HG03575 (cell line): ENCODE results near the gene CHEK2.
"Not testable (repeated sequence)": the region's sequence is repeated elsewhere in the genome, so short reads cannot be mapped to it uniquely, and the experiment has no call there.

Experiments
- ATAC-seq: cut with Tn5 transposase; IDR thresholded peaks from one replicate; pipeline ENCODE4 v1.9.1; 2021; ENCODE audit not compliant: unreplicated experiment, insufficient number of reproducible peaks, low FRiP score; ENCODE audit errors: extremely low read depth

Gene CHEK2

DNA sequence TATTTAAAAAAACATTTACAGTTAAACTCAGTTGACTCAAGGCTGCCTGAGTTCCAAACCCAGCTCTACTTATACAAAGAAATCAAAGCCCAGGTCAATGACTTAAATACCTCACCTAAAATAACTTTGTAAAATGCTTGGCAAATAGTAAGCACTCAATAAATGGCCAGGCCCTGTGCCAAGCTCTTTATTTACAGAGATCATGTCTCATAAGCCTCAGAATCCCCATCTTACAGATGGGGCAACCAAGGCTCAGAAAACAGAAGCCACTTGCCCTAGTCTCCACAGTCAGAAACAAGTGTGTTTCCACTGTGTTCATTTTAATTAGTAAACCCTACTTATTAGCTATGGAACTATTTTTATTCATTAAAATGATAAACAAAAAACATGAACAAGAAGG is 31.5 kb downstream of the CHEK2 start:
- no peak for ATAC-seq

DNA sequence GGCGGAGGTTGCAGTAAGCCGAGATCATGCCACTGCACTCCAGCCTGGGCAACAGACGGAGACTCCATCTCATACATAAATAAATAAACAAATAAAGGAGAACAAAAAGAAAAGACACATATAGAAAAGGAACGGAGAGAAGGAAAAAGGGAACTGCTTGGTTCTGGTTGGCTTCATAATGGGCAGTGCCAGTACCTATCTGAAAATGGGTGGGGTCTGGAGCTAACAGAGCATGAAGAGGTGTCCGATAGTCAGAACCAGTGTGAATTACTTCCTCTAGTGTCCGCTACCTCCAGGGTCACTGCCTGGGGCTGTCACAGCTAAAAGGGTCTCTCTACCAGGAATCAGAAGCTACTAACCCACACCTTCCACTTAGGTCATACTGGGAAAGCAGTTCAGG is 34.8 kb downstream of the CHEK2 start:
- ATAC-seq = no peak

DNA sequence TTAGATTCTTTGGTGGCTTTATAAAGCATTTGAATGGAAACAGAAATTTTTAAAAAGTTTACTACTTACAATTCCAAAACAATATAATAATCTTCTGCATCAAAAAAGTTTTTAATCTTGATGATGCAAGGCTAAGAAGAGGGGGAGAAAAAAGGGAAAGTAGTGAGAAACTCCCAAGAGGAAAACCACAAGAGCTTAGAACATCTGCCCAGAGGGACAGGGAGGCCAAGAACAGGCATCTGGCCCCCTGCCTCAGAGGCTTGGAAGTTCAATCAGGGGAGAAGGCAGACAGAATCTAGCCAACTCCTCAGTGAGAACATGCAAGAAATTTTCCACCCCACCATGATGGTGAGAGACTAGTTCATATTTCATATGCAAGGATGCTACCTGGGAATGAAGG is 38.2 kb downstream of the CHEK2 start:
- no peak for ATAC-seq

DNA sequence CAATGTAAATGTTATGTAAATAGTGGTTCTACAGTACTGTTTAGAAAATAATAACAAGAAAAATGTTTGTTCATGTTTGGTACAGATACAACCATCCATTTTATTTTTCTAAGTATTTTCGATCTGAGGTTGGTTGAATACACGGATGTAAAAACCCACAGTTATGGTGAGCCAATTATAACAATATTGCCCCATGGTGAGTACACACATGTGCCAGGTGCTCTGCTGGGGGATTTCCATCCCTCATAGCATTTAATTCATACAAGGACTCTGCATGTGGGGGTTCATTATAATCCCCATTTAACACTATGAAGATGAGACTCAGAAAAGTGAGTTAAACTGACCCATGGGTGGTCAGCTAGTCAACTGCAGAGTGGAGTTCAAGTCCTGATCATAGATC is 38.7 kb downstream of the CHEK2 start:
- no peak for ATAC-seq

DNA sequence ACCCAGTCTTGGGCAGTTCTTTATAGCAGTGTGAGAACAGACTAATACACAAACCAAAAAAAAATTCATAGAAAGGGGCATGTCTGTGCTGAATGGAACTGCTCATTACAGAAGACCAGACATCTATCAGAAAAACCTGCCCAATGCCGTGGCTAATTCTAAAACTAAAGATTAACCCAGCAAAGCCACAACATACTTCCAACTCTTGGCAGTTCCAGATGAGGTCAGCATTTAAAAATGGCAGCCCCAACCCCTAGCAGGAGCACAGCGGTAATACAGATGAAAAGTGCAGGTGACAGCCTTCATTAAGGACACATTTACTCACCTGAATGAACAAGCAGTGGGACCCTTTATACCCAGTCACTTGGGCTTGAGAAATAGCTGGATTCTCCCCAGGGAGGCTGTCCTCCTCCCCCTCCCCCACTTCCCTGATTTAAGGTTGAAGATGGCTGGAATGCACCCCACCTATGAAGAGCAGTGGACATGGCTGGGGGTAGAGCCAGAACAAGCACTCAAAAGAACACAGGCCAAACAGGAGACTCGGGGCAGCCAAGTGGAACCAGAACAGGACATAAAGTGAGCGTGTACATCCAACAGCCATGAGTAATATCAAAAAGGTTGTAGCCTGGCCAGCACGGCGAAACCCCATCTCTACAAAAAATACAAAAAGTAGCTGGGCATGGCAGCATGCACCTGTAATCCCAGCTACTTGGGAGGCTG is 48.4 kb downstream of the CHEK2 start:
- not testable (repeated sequence) for ATAC-seq

DNA sequence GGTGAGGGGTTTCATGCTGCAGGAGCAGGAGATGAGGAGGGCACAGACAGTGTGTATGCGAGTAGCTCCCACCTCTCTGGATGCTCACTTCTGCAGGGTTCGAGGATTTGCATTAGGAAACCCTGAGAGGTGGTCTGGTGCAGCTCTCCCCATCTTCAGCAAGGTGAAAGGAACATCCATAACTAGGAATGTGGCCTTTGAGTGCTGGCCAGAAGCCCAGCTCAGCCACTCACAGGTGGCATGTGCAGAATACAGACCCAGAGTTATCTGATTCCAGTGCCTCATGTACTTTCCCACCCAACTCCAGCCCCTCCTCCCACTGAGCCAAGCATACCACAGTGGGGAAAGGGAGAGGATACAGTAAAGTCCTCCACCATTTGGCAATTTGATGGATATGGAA is 51.8 kb downstream of the CHEK2 start:
- ATAC-seq = not testable (repeated sequence)

DNA sequence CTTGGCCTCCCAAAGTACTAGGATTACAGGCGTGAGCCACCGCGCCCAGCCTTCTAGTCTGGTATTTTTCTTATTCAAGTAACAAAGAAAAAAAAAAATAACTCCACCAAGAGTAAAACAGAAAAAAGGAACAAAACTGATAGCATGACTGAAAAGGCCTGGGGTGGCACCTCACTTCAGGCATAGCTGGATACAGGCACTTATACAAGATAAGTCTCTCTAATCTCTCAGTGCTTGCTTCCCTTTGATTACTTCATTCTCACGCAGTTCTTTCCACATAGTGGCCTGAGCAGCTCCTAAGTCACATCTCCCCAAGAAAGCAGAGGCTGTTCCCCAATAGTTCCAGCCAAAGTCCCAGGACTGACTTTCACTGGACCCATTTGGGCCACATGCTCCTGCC is 58.7 kb downstream of the CHEK2 start:
- not testable (repeated sequence) for ATAC-seq

DNA sequence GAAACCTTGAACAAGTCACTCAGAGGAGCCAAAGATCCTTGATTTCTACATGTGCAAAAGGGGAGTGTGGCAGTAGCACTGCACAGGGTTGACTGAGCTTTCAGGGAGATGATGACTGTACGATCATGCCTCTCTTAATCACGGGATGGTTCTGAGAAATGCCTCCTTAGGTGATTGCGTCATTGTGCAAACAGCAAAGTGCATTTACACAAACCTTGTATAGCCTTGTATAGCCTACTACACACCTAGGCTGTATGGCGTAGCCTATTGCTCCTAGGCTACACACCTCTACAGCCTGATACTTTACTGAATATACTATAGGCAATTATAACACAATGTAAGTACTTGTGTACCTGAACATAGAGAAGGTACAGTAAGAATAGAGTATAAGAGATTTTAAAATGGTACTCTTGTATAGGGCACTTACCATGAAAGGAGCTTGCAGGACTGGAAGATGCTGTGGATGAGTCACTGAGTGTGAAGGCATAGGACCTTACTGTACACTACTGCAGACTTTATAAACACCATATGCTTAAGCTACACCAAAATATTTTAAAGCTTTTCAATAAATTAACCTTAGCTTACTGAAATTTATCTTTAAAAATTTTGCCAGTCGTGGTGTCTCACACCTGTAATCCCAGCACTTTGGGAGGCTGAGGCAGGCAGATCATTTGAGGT is 60.7 kb downstream of the CHEK2 start:
- not testable (repeated sequence) for ATAC-seq

- ATAC-seq = not testable (repeated sequence)
Measured at GRCh38 chr22:28679611-28680287, 61.9 kb downstream of the CHEK2 start, which contains the start of gene TTC28. Gene TTC28 (minus strand): TSS chr22:28679840. CDS start chr22:28679723, 117 bp downstream.

DNA sequence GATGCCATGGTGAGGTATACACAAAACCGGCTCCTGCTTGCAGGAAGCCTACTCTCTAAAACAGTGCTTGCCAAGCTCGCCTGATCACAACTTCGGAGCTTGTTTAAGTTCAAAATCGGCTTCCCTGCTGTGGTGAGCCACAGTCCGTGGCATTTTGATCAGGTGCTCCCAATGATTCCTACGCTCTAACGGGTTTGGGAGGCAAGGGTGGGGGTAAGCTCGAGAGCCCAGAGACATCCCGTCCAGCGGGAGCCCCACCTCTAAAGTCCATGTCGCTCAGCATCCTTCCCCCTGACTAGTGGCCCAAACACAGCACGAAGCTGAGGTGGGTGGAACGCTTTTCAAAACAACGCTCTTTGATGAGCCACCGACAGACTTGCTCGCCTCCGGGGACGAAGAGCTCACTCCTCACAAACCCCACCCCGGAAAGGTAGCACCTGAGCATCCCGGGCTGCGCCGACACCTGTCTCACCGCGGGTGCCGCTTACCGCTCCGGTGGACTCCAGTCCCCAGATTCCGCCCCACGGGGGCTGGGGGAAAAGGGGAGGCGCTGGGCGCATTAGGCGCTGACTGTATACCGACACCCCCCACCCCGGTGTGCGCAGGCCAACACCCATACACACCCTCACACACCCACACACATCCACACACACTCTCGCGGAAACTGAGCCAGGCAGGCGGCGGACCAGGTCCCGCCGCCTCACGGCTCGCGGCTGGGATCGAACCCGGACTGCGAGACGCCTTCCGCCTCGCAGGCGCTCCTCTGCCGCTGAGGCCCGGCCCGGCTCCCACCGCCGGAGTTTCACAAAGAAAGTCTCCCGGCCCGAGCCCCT is 62.6 kb downstream of the CHEK2 start:
- not testable (repeated sequence) for ATAC-seq

GRCh38 chr22:28678170-28678569 is 63.5 kb downstream of the CHEK2 start:
- ATAC-seq = not testable (repeated sequence)

GRCh38 chr22:28674121-28674563 is 67.5 kb downstream of the CHEK2 start:
- ATAC-seq = no peak

- no peak for ATAC-seq
Measured at GRCh38 chr22:28670756-28671155, 70.9 kb downstream of the CHEK2 start.

GRCh38 chr22:28670161-28670560 is 71.5 kb downstream of the CHEK2 start:
- no peak for ATAC-seq

DNA sequence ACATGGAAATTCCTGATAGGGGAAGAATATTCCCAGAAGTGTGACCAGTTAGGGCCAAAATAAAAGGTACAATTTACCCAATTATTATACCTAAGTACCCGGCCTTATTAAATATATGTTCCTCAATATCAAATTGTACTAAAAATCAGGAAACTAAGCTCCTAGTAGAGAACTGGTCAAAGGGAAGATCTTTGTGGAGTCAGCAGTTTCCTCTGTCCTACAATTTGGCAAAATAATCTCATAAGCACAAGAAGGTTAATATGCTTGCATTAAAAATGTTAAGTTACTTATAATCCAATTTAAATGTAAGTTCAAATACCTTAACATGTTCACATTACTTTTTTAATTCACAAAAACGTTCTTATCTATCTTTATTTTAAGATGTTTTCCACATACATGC is 72.2 kb downstream of the CHEK2 start:
- ATAC-seq = no peak

- ATAC-seq = not testable (repeated sequence)
Measured at GRCh38 chr22:28663569-28663942, 78.1 kb downstream of the CHEK2 start.

DNA sequence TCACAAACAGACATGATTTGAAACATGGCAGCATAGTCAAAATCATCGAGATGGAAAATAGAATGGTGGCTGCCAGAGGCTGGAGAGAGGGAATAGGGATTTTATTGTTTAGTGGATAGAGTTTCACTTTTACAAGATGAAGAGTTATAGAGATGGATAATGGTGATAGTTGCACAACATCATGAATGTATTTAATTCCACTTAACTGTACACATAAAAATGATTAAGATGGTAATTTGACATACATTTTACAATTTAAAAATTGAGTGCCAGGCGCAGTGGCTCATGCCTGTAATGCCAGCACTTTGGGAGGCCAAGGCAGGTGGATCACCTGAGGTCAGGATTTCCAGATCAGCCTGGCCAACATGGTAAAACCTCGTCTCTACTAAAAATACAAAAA is 83.2 kb downstream of the CHEK2 start:
- ATAC-seq = no peak

DNA sequence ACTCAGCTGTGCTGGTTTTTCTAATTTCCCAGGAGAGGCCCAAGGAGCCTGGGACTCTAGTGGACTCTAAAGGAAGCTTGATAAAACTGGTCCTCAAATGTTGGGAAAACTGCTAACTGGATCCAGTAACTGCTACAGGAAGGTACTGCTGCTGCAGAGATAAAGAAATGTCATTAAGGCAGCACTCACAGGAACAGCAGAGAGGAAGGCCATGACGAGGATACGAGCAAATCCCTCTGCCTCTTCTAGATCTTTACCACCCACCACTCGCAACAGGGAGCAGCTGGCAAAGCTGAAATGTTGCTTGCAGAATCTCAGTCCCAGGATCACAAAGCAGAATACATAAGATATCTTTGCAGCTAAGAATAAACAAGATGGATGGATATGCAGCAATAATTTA is 85.4 kb downstream of the CHEK2 start:
- no peak for ATAC-seq

DNA sequence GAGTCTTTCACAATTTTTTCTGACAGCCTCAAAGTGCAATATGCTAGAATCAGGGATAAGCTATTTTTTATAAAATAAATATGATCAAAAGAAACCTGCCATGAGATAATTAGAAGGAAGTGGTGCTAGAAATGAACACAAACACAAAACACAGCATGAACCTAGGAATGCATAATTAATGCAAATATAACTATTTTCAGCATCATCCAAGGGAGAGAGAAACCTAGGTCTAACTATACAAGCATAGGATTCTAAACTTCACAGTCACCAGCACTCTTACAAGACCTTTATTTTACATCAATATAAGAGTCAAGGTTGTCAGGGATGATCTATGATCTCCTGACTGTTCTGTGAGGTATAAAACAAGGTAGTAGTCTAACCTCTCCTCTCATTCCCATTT is 91.2 kb downstream of the CHEK2 start:
- ATAC-seq = no peak
